OCI-LY7 (cell line): ENCODE data around the gene MAMLD1.

ENCODE experiments used
- CTCF ChIP-seq: fragments of 200-600 bp; sonication (generic); conservative IDR thresholded peaks from 2 replicates; pipeline ENCODE4 v1.5.1; 2014; ENCODE audit warnings: mild to moderate bottlenecking, antibody characterized with exemption, low read length, moderate library complexity, mixed read lengths
- EZH2phosphoT487 ChIP-seq: fragments of 200-600 bp; sonication (generic); IDR thresholded peaks from 2 replicates; pipeline ENCODE4 v1.6.1; 2018; ENCODE audit warnings: low read depth, borderline replicate concordance, mild to moderate bottlenecking, mixed run types, antibody characterized with exemption, low read length, moderate library complexity, mixed read lengths

DNA sequence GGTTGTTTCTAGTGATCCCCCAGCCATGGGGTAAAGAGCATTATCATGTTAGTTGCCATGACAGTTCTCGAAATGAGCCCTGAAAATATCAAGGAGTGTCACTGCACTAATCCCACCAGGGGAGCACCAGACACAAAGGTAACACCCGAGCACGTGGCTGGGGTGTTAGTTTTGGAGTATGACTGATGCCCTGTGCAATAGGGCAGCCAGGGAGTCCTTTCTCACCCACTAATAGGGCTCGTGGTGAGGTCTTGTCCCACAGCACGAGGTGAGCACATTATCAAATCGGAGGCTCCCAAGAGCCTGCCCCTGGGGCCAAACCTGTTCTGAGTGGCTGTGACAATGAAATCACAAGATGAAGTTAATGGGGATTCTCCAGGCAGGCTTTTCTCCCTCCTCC is 9.6 kb downstream of the MAMLD1 start:
- TF ChIP-seq CTCF (no peak), EZH2phosphoT487 (no peak)
